Measurements from ENCODE around the gene PI4KB.

PI4KB gene

DNA sequence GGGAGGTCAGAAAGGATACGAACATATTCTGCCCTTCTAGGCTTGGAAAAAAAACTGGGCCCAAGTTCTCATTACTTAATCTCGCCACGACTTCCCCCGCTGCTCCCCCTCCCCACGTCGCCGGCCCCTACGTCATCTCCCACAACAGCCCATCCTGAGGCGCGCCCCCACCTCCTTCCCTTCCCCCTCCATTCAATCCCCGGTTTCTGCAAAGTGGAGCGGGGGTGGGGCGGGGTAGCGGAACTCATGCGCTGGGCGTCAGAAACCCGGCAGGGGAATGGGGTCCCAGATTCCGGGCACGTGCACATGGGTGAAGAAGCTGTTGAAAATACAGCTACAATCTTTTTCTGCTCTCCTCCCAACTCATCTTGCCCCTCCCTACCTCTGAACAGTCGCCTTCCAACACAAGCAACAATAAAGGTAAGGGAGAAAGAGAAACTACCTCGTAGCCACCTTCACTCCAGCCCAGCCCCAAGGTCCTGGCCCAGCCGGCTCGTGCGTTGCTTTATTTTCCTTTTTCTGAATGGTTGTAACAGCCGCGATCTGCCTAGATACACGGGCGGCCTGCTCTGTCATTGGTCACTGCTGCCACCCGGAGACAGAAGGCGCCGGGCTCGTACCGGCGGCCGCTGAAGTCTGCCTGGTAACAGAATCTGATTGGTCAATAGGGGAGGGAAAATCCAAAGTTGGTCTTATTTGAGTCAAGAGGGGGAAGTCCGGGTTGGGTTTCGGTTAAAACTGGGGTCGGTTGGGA lies 19.7 kb upstream of the PI4KB start, which contains the start of gene RFX5:
TSS of gene RFX5 (minus strand) at position 484 of the 754 bp plus-strand sequence. CDS start 932 bp downstream, outside the sequence.
- Histone ChIP-seq H3K4me3 (ENCODE audit: low read length) (peak within 1 kb of the TSS; percentile 80), H3K27ac (ENCODE audit: low read depth, low read length) (peak within 1 kb of the TSS; percentile 83), H3F3A (ENCODE audit: control insufficient read depth, insufficient read depth) (no peaks in the 10 kb centered on the region; the same call in 1 of the 2 replicates), H3K9me3 (ENCODE audit: control insufficient read depth, insufficient read depth, low read length) (peaks cover 6% of the 10 kb centered on the region), H3K4me1 (ENCODE audit: control insufficient read depth, low read length) (peaks cover 19% of the 10 kb centered on the region), H3K36me3 (ENCODE audit: control insufficient read depth, low read length) (peaks cover 43% of the 10 kb centered on the region), H4K20me1 (ENCODE audit: control insufficient read depth, insufficient read depth, low read depth, low read length) (no peaks in the 10 kb centered on the region), H3K4me2 (ENCODE audit: low read length) (peak within 1 kb of the TSS; percentile 78), H3K27me3 (ENCODE audit: control insufficient read depth, low read length) (no peaks in the 10 kb centered on the region), H3K9me2 (replicated peaks; ENCODE audit: control insufficient read depth, low read length) (no peaks in the 10 kb centered on the region), H3K79me2 (ENCODE audit: control insufficient read depth, low read length) (peaks cover 12% of the 10 kb centered on the region)
- no peak for TF ChIP-seq EZH2phosphoT487 (IDR thresholded peaks at IDR 0.05; ENCODE audit: borderline replicate concordance, low read length)
- TF ChIP-seq, protein P1, sequence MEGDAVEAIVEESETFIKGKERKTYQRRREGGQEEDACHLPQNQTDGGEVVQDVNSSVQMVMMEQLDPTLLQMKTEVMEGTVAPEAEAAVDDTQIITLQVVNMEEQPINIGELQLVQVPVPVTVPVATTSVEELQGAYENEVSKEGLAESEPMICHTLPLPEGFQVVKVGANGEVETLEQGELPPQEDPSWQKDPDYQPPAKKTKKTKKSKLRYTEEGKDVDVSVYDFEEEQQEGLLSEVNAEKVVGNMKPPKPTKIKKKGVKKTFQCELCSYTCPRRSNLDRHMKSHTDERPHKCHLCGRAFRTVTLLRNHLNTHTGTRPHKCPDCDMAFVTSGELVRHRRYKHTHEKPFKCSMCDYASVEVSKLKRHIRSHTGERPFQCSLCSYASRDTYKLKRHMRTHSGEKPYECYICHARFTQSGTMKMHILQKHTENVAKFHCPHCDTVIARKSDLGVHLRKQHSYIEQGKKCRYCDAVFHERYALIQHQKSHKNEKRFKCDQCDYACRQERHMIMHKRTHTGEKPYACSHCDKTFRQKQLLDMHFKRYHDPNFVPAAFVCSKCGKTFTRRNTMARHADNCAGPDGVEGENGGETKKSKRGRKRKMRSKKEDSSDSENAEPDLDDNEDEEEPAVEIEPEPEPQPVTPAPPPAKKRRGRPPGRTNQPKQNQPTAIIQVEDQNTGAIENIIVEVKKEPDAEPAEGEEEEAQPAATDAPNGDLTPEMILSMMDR (IDR thresholded peaks at IDR 0.05; ENCODE audit: low read depth, low read length, poor library complexity, severe bottlenecking) = no peak

DNA sequence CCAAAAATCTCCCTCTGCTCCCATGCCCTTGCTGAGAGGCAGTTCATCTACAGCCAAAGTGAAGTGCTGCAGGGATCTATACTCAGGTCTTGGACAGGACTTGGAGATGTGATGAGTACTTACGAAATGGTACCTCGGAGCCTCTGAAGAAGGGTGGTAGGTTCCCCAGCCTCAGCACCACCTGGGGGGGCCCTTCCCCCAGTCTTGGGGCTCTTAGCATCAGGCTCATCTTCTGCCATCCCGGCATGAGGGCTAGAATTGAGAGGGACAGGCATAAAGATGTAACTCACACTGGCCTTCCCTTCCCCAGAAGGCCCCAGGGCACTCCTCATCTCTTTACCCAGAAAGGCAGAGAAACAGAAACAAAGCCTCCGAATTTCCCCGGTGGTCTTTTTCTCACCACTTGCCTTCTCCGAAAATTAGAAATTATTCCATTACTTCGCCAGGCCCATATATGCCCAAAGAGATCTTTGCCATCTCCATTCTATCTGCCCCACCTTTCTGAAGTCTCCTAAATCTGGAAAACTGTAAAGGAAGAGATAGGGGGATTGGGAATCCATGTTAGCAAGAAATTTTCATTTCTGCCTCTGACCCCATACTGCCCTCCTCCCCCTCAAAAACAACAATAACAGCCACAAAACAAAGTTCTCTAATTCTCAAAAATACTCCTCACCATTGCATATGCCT lies 19.0 kb upstream of the PI4KB start:
- no peaks in the 10 kb centered on the region for H3K27me3 ChIP-seq (ENCODE audit: control insufficient read depth, low read length)
- H3K27ac ChIP-seq (ENCODE audit: low read depth, low read length) = peak overlapping the region; percentile 83
- TF ChIP-seq, protein P1 (IDR thresholded peaks at IDR 0.05; ENCODE audit: low read depth, low read length, poor library complexity, severe bottlenecking) = peak; percentile 11
- no peak for TF ChIP-seq EZH2phosphoT487 (IDR thresholded peaks at IDR 0.05; ENCODE audit: borderline replicate concordance, low read length)
- peaks cover 7% of the 10 kb centered on the region for H3F3A ChIP-seq (ENCODE audit: control insufficient read depth, insufficient read depth)
- peaks cover 12% of the 10 kb centered on the region for H3K79me2 ChIP-seq (ENCODE audit: control insufficient read depth, low read length)
- peaks cover 4% of the 10 kb centered on the region; the same call in 1 of the 2 replicates for H3K9me3 ChIP-seq (ENCODE audit: control insufficient read depth, insufficient read depth, low read length)
- peak overlapping the region; percentile 71 for H3K4me2 ChIP-seq (ENCODE audit: low read length)
- H4K20me1 ChIP-seq (ENCODE audit: control insufficient read depth, insufficient read depth, low read depth, low read length) = no peaks in the 10 kb centered on the region
- H3K9me2 ChIP-seq (replicated peaks; ENCODE audit: control insufficient read depth, low read length) = no peaks in the 10 kb centered on the region
- peak overlapping the region; percentile 80 for H3K4me3 ChIP-seq (ENCODE audit: low read length)
- peaks cover 49% of the 10 kb centered on the region for H3K36me3 ChIP-seq (ENCODE audit: control insufficient read depth, low read length)
- H3K4me1 ChIP-seq (ENCODE audit: control insufficient read depth, low read length) = peaks cover 24% of the 10 kb centered on the region

DNA sequence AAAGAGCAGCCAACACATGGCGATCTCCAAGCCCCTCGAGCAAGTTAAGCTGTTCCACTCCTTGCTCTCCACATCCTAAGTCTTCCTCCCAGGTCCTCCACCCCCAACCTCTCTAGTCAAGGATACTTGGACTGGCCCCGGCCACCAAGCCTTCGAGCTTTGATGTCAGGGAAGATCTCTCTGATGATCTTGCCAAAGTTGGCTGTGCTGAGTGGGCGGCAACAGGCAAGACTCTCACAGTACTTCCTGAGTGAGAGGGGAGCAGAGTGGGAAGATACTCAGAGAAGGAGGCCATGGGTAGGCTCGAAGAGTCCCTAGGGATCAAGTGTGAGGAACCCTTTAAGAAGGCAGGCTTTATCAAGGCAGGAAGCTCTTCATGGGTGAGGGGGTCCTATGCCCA lies 17.1 kb upstream of the PI4KB start:
- H3K4me1 ChIP-seq (ENCODE audit: control insufficient read depth, low read length) = peaks cover 30% of the 10 kb centered on the region
- H3K4me3 ChIP-seq (ENCODE audit: low read length) = no peak overlapping the region
- TF ChIP-seq, protein P1 (IDR thresholded peaks at IDR 0.05; ENCODE audit: low read depth, low read length, poor library complexity, severe bottlenecking) = no peak
- TF ChIP-seq EZH2phosphoT487 (IDR thresholded peaks at IDR 0.05; ENCODE audit: borderline replicate concordance, low read length) = no peak
- H3K4me2 ChIP-seq (ENCODE audit: low read length) = no peak overlapping the region
- peaks cover 49% of the 10 kb centered on the region for H3K36me3 ChIP-seq (ENCODE audit: control insufficient read depth, low read length)
- H3K27ac ChIP-seq (ENCODE audit: low read depth, low read length) = no peak overlapping the region
- no peaks in the 10 kb centered on the region for H3K9me3 ChIP-seq (ENCODE audit: control insufficient read depth, insufficient read depth, low read length)
- H3F3A ChIP-seq (ENCODE audit: control insufficient read depth, insufficient read depth) = peaks cover 11% of the 10 kb centered on the region
- no peaks in the 10 kb centered on the region for H4K20me1 ChIP-seq (ENCODE audit: control insufficient read depth, insufficient read depth, low read depth, low read length)
- H3K9me2 ChIP-seq (replicated peaks; ENCODE audit: control insufficient read depth, low read length) = no peaks in the 10 kb centered on the region
- no peaks in the 10 kb centered on the region for H3K27me3 ChIP-seq (ENCODE audit: control insufficient read depth, low read length)
- peaks cover 12% of the 10 kb centered on the region for H3K79me2 ChIP-seq (ENCODE audit: control insufficient read depth, low read length)
